H1 (cell line): ENCODE results near the gene LIPM. TPM values are rescaled to one million over a fixed set of nuclear protein-coding genes. Genes with fewer than 3 reads are reported as not detected.

Experiments
- CTCF ChIA-PET: fragments of 300-600 bp; sonication (Branson Sonifier 250); formaldehyde crosslinking; loops from one replicate; lab custom pipeline; 2021; ENCODE audit not compliant: partially characterized antibody; lab: Charles Lee
- POLR2A ChIA-PET: fragments of 300-600 bp; sonication (Branson Sonifier 250); formaldehyde crosslinking; loops from one replicate; lab custom pipeline; 2021; ENCODE audit warnings: inconsistent platforms; ENCODE audit not compliant: partially characterized antibody; lab: Charles Lee
- DNase-seq, 2 experiments: peaks; one replicate each; pipeline versions ENCODE4 v3.0.0 to v3.0.0-alpha.2; 2010 to 2022; ENCODE audit warnings: low spot score in 2 of 2, low read depth in 1 of 2, mixed read lengths in 1 of 2
- FAIRE-seq: peaks from 2 replicates; lab custom pipeline; 2011; peaks lifted over from hg19 to GRCh38; lab: Jason Lieb, UNC
- H2AFZ ChIP-seq: 2 replicates; pipeline ENCODE4 v1.8.1; 2012; ENCODE audit warnings: low read length, inconsistent platforms
- H2AK5ac ChIP-seq: 2 replicates; pipeline ENCODE4 v1.6.1; 2013; ENCODE audit warnings: low read depth, low read length
- H2BK120ac ChIP-seq: replicated peaks from 2 replicates; pipeline ENCODE3; 2013; ENCODE audit warnings: low read depth, low read length, inconsistent platforms
- H2BK12ac ChIP-seq: 2 replicates; pipeline ENCODE4 v1.6.1; 2013; ENCODE audit warnings: low read depth, low read length
- H2BK15ac ChIP-seq: 2 replicates; pipeline ENCODE4 v1.6.1; 2013; ENCODE audit warnings: low read length
- H2BK20ac ChIP-seq: 2 replicates; pipeline ENCODE4 v1.6.1; 2013; ENCODE audit warnings: low read length
- H2BK5ac ChIP-seq: 2 replicates; pipeline ENCODE4 v1.6.1; 2013; ENCODE audit warnings: low read depth, low read length
- H3K14ac ChIP-seq: 2 replicates; pipeline ENCODE4 v1.6.1; 2013; ENCODE audit warnings: inconsistent platforms; ENCODE audit not compliant: insufficient read length
- H3K18ac ChIP-seq: 2 replicates; pipeline ENCODE4 v1.6.1; 2013; ENCODE audit warnings: low read length; ENCODE audit errors: extremely low read depth
- H3K23ac ChIP-seq: 2 replicates; pipeline ENCODE4 v1.6.1; 2013; ENCODE audit warnings: inconsistent platforms; ENCODE audit not compliant: insufficient read length
- H3K23me2 ChIP-seq: 2 replicates; pipeline ENCODE4 v1.6.1; 2013; ENCODE audit warnings: low read depth, low read length
- H3K27ac ChIP-seq: 2 replicates; pipeline ENCODE4 v1.6.1; 2011; ENCODE audit warnings: low read depth, low read length, inconsistent platforms
- H3K27me3 ChIP-seq, 4 experiments: replicated peaks in 1 of 4; 1 replicate in 1 of 4; 2 replicates in 3 of 4; pipeline versions ENCODE4 v1.6.1 to v1.8.1; 2011 to 2013; ENCODE audit warnings: low read length in 3 of 4, mild to moderate bottlenecking in 3 of 4, inconsistent platforms in 2 of 4, mixed read lengths in 2 of 4, moderate library complexity in 1 of 4; ENCODE audit not compliant: control insufficient read depth in 3 of 4, insufficient read depth in 3 of 4; ENCODE audit errors: extremely low read depth in 1 of 4
- H3K36me3 ChIP-seq, 4 experiments: 2 replicates each; pipeline versions ENCODE4 v1.6.1 to v1.8.1; 2011 to 2013; ENCODE audit warnings: mild to moderate bottlenecking in 4 of 4, low read length in 3 of 4, moderate library complexity in 2 of 4, control low read depth in 1 of 4, inconsistent platforms in 1 of 4; ENCODE audit not compliant: insufficient read depth in 4 of 4, control insufficient read depth in 2 of 4
- H3K4ac ChIP-seq: replicated peaks from 2 replicates; pipeline ENCODE3; 2013; ENCODE audit warnings: low read length, low read depth, mixed read lengths, inconsistent platforms; ENCODE audit not compliant: insufficient read length
- H3K4me1 ChIP-seq, 4 experiments: replicated peaks in 1 of 4; 1 replicate in 1 of 4; 2 replicates in 3 of 4; pipeline versions ENCODE4 v1.6.1 to v1.8.1; 2011 to 2013; ENCODE audit warnings: low read length in 3 of 4, inconsistent platforms in 2 of 4, mixed read lengths in 1 of 4; ENCODE audit not compliant: insufficient read depth in 4 of 4, control insufficient read depth in 3 of 4
- H3K4me2 ChIP-seq, 2 experiments: 2 replicates each; pipeline versions ENCODE4 v1.6.1 to v1.8.1; 2011 to 2013; ENCODE audit warnings: low read depth in 2 of 2, low read length in 2 of 2, control low read depth in 1 of 2, inconsistent platforms in 1 of 2, mild to moderate bottlenecking in 1 of 2; ENCODE audit not compliant: insufficient read depth in 1 of 2
- H3K4me3 ChIP-seq, 4 experiments: fragments of 200-600, 300-600 bp in 1 of 4; sonication (generic), shearing (Covaris generic), sonication (Bioruptor Twin) in 1 of 4; 2 replicates each; pipeline versions ENCODE4 v1.5.1 to v1.8.1; 2011 to 2016; ENCODE audit warnings: low read length in 4 of 4, low read depth in 3 of 4, control low read depth in 2 of 4, inconsistent platforms in 2 of 4, mild to moderate bottlenecking in 2 of 4, mixed read lengths in 1 of 4, moderate library complexity in 1 of 4; ENCODE audit not compliant: insufficient read depth in 2 of 4; ENCODE audit errors: extremely low read depth in 1 of 4
- H3K56ac ChIP-seq: replicated peaks from 2 replicates; pipeline ENCODE3; 2013; ENCODE audit warnings: low read depth, mild to moderate bottlenecking, mixed read lengths, low read length, inconsistent platforms; ENCODE audit not compliant: insufficient read length
- H3K79me1 ChIP-seq: 2 replicates; pipeline ENCODE4 v1.6.1; 2013; ENCODE audit warnings: low read depth, low read length, control low read depth
- H3K79me2 ChIP-seq, 2 experiments: 2 replicates each; pipeline versions ENCODE4 v1.6.1 to v1.8.1; 2012 to 2013; ENCODE audit warnings: low read length in 2 of 2, mild to moderate bottlenecking in 2 of 2, inconsistent platforms in 1 of 2; ENCODE audit not compliant: insufficient read depth in 2 of 2, control insufficient read depth in 1 of 2
- H3K9ac ChIP-seq, 4 experiments: replicated peaks in 1 of 4; 1 replicate in 1 of 4; 2 replicates in 3 of 4; pipeline versions ENCODE4 v1.6.1 to v1.8.1; 2011 to 2013; ENCODE audit warnings: low read depth in 3 of 4, low read length in 3 of 4, control low read depth in 2 of 4, mild to moderate bottlenecking in 2 of 4, moderate library complexity in 2 of 4, inconsistent platforms in 1 of 4; ENCODE audit errors: extremely low read depth in 1 of 4
- H3K9me3 ChIP-seq, 2 experiments: 2 replicates each; pipeline versions ENCODE4 v1.6.1 to v1.8.1; 2012 to 2013; ENCODE audit warnings: mild to moderate bottlenecking in 2 of 2, moderate library complexity in 2 of 2, control low read depth in 1 of 2, inconsistent platforms in 1 of 2, low read depth in 1 of 2, low read length in 1 of 2, mixed read lengths in 1 of 2; ENCODE audit not compliant: insufficient read depth in 2 of 2
- H4K20me1 ChIP-seq, 2 experiments: replicated peaks in 1 of 2; 2 replicates each; pipeline versions ENCODE3 to v1.8.1; 2011 to 2013; ENCODE audit warnings: inconsistent platforms in 2 of 2, low read length in 2 of 2, mild to moderate bottlenecking in 1 of 2; ENCODE audit not compliant: insufficient read depth in 2 of 2, control insufficient read depth in 1 of 2
- H4K5ac ChIP-seq: 2 replicates; pipeline ENCODE4 v1.6.1; 2013; ENCODE audit warnings: low read length, low read depth, mixed read lengths, inconsistent platforms; ENCODE audit not compliant: insufficient read length
- H4K8ac ChIP-seq: 2 replicates; pipeline ENCODE4 v1.8.0; 2013; ENCODE audit warnings: mild to moderate bottlenecking, moderate library complexity, low read length, inconsistent platforms; ENCODE audit not compliant: insufficient read depth; ENCODE audit errors: extremely low read depth
- H4K91ac ChIP-seq: replicated peaks from 2 replicates; pipeline ENCODE3; 2013; ENCODE audit warnings: low read length, mixed read lengths, inconsistent platforms; ENCODE audit not compliant: insufficient read length
- ASH2L ChIP-seq: fragments of 200-600, 300-600 bp; sonication (generic); IDR thresholded peaks from one replicate; pipeline ENCODE4 v1.7.1; 2017; ENCODE audit warnings: low read length
- E2F6 ChIP-seq: IDR thresholded peaks from 2 replicates; pipeline ENCODE4 v1.6.1; 2012; ENCODE audit warnings: inconsistent platforms
- TCF12 ChIP-seq: IDR thresholded peaks from 2 replicates; pipeline ENCODE4 v1.6.1; 2011; ENCODE audit warnings: low read depth, mild to moderate bottlenecking, low read length
- WGBS, 2 experiments: shearing (Covaris generic) in 1 of 2; methylation state at CpG; one replicate each; pipeline versions ENCODE4 v1.1.6 to v1.1.7; 2013 to 2015; ENCODE audit warnings: low lambda C conversion rate in 2 of 2, mixed read lengths in 2 of 2, inconsistent platforms in 1 of 2, low coverage in 1 of 2, missing lambda C conversion rate in 1 of 2; ENCODE audit not compliant: insufficient replicate concordance in 2 of 2, insufficient coverage in 1 of 2, insufficient read length in 1 of 2; ENCODE audit errors: extremely low coverage in 1 of 2, missing lambda C conversion rate in 1 of 2; 5-methylcytosine and 5-hydroxymethylcytosine counted together
- polyA plus RNA-seq, 7 experiments: library from polyadenylated mRNA; depleted of rRNA in 3 of 7; stranded (reverse) in 5 of 7; unstranded in 2 of 7; fragments of >200 nt in 5 of 7; fragments of 200-250 nt in 2 of 7; gene quantifications; 1 replicate in 5 of 7; 2 replicates in 1 of 7; 4 replicates in 1 of 7; pipeline versions ENCODE4 v1.2.1 to v1.2.3, GENCODE V29; 2011 to 2013; ENCODE audit warnings: missing spikeins in 2 of 7, mixed read lengths in 2 of 7
- total RNA-seq: library from RNA; stranded (reverse); fragmentation: NEBNext Ultra II Directional; extraction: Animal tissue kit (Norgen Biotek cat#: 25700); gene quantifications from 2 replicates; pipeline ENCODE4 v1.2.1, GENCODE V29; 2021

Gene LIPM
- total and polyA plus RNA-seq, 2 of the 8 experiments (the other 6 are each of a cell fraction or from before 2014, with no cell fraction given) = not detected

GRCh38 chr10:88831709-88832108 lies 29.2 kb downstream of the LIPM start:
- Histone ChIP-seq H2AFZ (no peak overlapping the region), H3K79me1 (no peaks in the 10 kb centered on the region), H2BK15ac (no peak overlapping the region), H3K23me2 (no peaks in the 10 kb centered on the region), H3K23ac (no peak overlapping the region), H3K27me3 (no peaks in the 10 kb centered on the region), H4K20me1 (no peaks in the 10 kb centered on the region), H3K27ac (no peak overlapping the region), H3K9me3 (no peaks in the 10 kb centered on the region), H2BK120ac (no peak overlapping the region), H3K4me3 (no peak overlapping the region), H2BK5ac (no peak overlapping the region), H2BK20ac (no peak overlapping the region), H4K91ac (no peak overlapping the region), H3K14ac (no peak overlapping the region), H3K4me2 (no peak overlapping the region), H3K4ac (no peak overlapping the region), H3K9ac (no peak overlapping the region), H3K79me2 (no peaks in the 10 kb centered on the region), H2AK5ac (no peak overlapping the region), H2BK12ac (no peak overlapping the region), H4K5ac (no peak overlapping the region), H3K4me1 (no peaks in the 10 kb centered on the region), H4K8ac (no peak overlapping the region), H3K36me3 (no peaks in the 10 kb centered on the region), H3K18ac (no peak overlapping the region), H3K56ac (no peak overlapping the region)
- no peak for FAIRE-seq
- 80% methylated on average over 8 of the region's 8 CpGs; no CpG with 5 or more reads in 1 of the 2 experiments for whole genome bisulfite sequencing, 2 experiments
- DNase-seq = no peak
- TF ChIP-seq TCF12 (no peak), ASH2L (no peak), E2F6 (no peak)
- ChIA-PET CTCF (interaction anchor here (1.1 to 2.4 kb wide), 4 partner anchors 13 to 200 kb away, joined by 3 to 21 read pairs (median 3); no protein-coding TSS in a partner anchor), POLR2A (no interaction called here)
